Smooth muscle cell of the brain vasculature (primary cell): ENCODE data around the gene RBFOX2.
"Not testable (repeated sequence)": the region's sequence is repeated elsewhere in the genome, so short reads cannot be mapped to it uniquely, and the experiment has no call there.

Experiments used
- DNase-seq: peaks from one replicate; pipeline ENCODE4 v3.0.0-alpha.2; 2012; ENCODE audit warnings: low read depth, low spot score

RBFOX2 gene

GRCh38 chr22:35739076-35739930, 289.3 kb downstream of the RBFOX2 start:
- no peak for DNase-seq

GRCh38 chr22:35737886-35738285, 290.7 kb downstream of the RBFOX2 start:
- not testable (repeated sequence) for DNase-seq

- DNase-seq, result no peak
Measured at GRCh38 chr22:35736701-35737100, 291.9 kb downstream of the RBFOX2 start.

DNA sequence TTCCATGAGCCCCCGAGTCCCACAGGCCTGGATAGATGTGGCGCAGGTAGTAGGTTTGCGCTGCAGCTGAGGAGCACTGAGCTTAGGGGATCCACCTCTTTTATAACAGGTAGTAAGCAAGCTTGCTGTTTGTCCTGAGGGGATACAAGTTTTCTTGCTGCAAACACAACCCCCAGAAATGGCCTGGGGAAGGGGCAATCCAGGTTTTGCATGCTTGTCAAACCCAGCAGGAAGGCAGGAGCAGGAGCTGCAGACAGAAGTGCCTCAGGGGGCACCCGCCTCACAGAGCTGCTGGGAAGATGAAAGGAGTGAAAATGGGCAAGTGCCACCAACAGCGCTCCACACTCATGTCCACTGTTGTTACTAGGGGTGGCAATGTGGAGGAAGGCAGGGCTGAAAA, 292.5 kb downstream of the RBFOX2 start:
- DNase-seq, result no peak

GRCh38 chr22:35735542-35735941, 293.1 kb downstream of the RBFOX2 start:
- DNase-seq, result no peak

DNA sequence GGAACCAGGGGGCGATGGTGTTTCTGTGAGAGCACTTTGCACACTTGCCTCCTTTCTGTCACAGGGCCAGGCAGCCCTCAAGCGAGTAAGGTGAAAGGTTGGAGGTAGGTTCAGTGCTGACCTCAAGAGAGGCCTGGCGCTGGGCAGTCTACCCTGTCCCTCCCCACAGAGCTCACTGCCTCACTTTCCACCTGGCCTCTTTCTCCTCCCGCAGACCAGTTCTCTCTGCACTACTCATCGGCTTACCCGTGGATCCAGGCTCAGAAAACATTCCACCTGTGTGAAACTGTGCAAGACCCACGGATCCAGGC, 294.2 kb downstream of the RBFOX2 start:
- no peak for DNase-seq

DNA sequence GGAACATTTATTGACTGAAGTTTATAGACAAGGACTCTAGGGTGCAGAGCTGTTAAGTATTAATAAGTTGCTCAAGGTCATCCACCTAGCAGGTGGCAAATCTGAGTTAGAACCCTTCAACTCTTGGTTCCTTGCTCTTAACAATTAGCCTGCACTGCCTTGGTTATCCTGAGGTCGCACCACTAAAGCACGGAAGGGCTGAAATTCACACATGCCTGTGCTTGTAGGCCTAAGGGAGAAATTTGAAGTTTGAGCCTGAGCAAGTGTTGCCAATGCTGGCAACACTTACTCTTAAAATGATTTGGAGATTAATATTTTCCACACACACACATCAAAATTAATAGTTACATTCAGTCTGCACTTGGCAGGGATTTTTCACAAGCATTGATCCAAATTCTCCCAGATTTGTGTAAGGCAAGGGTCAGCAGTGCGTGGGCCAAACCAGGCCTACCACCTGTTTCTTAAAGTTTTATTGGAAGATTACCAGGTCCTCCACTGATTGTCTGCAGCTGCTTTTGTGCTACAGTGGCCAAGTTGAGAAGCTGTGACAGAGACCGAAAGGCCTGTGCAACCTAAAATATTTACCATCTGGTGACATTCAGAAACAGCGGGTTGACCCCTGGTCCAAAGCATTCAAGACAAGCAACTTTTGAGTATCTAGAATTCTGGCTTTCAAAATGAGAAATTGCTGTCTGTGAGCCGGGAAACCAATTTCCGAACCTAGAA, 294.7 kb downstream of the RBFOX2 start:
- DNase-seq, result no peak

- no peak for DNase-seq
Measured at GRCh38 chr22:35733036-35733435, 295.6 kb downstream of the RBFOX2 start.

- DNase-seq, result no peak
Measured at GRCh38 chr22:35732116-35732515, 296.5 kb downstream of the RBFOX2 start.

GRCh38 chr22:35731321-35731720, 297.3 kb downstream of the RBFOX2 start:
- DNase-seq, result no peak

GRCh38 chr22:35729309-35729698, 299.3 kb downstream of the RBFOX2 start:
- no peak for DNase-seq

DNA sequence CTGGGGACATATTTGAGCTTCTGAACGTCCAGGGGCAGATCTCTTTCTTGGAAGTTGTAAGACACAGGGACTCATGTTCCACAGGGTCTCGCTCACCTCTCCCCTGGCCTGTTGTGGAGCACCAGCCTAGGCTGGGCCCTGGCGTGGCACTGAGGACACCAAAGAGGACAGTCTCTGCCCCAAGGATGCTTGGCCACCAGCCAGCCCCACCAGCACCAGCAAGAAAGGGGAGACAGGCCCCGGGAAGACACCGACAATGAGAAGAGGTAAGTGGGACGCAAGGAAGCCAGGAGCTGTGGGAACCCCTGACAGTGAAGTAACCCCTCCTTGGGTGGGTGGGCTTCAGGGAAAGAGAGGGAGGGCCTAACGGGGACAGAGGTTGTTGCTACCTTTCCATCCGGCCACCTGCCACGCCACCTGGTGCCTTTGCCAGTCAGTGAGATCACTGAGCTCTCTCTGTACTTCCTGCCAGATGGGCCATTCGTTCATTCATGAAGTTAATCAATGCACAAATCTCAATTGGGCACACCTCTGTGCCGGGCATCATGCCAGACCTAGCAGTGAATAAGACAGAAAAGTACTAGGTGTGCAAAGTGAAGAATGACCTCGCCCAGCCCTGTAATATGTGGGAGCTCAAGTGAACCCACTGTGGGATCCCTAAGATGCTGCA, 299.9 kb downstream of the RBFOX2 start:
- DNase-seq, result no peak

DNA sequence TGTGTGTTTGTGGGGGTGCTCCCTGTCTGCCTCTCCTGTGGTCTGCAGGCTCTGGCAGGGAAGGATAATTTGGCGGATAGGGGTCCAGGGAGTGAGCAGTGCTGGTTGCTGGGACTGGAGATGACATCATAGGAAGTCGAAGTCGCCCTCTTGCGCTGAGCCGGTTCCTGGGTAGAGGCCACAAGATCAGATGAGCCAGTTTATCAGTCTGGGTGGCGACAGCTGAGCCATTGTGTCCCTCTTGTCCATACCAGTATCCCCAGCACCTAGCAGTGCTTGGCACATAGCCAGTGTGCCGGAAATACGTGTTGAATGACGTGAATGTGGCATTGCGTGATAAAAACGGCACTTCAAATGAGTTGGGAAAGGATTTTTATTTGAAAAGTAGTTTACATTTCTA, 301.2 kb downstream of the RBFOX2 start:
- no peak for DNase-seq

- no peak for DNase-seq
Measured at GRCh38 chr22:35726933-35727332, 301.7 kb downstream of the RBFOX2 start.

GRCh38 chr22:35726398-35726797, 302.2 kb downstream of the RBFOX2 start:
- no peak for DNase-seq

DNA sequence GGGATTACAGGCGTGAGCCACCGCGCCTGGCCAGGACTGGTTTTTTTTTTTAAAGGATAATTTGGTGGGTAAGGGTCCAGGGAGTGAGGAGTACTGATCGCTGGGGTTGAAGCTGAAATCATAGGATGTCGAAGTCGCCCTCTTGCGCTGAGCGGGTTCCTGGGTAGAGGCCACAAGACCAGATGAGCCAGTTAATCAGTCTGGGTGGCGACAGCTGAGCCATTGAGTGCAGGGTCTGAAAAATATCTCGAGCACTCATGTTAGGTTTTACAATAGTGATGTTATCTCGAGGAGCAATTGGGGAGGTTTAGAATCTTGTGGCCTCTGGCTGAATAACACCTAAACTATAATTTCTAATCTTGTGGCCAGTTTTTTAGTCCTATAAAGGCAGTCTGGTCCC, 303.1 kb downstream of the RBFOX2 start:
- DNase-seq, result no peak

DNA sequence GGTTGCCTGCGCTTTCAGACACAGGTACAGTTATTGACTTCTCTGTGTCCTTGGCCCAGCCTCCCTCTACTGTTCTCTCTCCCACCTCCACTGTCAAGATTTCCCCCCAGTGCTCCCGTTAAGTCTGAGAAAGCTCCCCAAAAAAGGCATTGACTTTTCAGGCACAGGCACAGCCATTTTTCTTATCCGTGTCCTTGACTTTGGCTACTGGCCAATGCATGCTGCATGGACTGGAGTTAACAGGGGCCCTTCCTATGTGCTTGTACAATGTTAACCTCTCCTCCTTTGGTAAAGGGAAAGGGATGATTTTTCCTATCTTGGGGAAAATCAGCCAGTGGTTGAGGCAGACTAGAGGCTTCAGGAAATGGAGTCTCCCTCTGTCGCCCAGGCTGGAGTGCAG, 306.7 kb downstream of the RBFOX2 start:
- no peak for DNase-seq

DNA sequence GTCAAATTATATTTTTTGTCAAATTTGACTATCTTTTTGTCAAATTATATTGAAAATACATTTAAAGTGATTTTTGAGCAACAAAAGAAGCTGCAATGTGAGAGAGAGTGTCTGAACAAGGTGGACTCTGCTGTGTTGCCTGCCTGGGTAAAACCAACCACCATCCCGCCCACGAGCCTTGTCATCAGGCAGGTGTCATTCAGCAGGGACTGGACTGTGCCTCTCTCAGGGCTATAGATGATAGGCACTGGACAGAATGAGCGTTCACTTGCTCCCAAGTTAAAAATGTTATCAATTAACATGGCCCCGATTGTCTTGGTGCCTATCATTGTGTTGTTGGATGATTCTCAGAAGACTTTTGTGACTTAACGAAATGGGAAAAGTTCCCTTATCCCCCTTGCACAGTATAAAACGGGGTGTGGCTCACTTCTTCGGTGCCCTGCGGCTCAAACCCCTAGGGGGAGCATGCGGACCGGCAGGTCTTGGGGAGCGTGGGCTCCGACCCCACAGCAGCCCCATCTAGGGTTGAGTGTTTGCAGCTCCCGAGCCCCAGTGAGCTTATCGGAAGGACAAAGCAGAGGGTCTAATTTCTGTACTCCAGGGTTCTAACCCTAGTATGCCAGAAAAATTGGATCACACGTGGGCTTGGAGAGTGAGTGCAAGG, 309.3 kb downstream of the RBFOX2 start:
- no peak for DNase-seq

- DNase-seq, result no peak
Measured at GRCh38 chr22:35717572-35717971, 311.1 kb downstream of the RBFOX2 start, which contains the start of gene APOL5. TSS of gene APOL5 (plus strand) at chr22:35717872. CDS start at chr22:35717872, 0 bp downstream.

GRCh38 chr22:35712672-35713071, 316.0 kb downstream of the RBFOX2 start:
- DNase-seq, result no peak

GRCh38 chr22:35711336-35711735, 317.3 kb downstream of the RBFOX2 start:
- DNase-seq, result no peak

DNA sequence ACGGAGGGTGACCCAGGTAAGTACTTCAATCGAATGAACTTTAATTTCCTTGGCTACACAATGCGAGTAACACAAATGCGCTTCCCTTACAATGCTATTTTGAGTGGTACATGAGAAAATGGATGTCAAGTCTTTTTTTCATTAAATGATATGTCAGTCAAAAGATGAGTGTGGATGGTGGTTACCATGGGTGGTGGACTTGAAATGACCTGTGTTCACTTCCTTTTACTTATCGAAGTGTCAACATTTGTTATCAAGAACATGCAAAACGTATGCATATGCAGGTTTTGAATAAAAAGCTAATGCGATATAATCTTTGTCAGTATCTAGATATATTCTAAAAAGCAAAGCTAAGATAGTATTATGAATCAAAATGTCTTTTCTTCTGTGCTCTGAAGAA, 319.7 kb downstream of the RBFOX2 start:
- DNase-seq, result no peak
